T-helper 2 cell treated with Interferon-gamma antibody and Interleukin-4, amounts not matched to agents 5 μg/mL and 100 μg/mL, for 36 hours (primary cell): ENCODE data around the gene RASEF.

ENCODE experiments used
- DNase-seq: peaks from one replicate; pipeline ENCODE4 v3.0.0; 2021; ENCODE audit warnings: low spot score
- H3K27ac Mint-ChIP-seq: one replicate; pipeline ENCODE4 v1.8.0; 2021; ENCODE audit warnings: mild to moderate bottlenecking, mixed read lengths
- H3K27me3 Mint-ChIP-seq: one replicate; pipeline ENCODE4 v1.8.0; 2021; ENCODE audit warnings: low read depth, mixed read lengths
- H3K36me3 Mint-ChIP-seq: one replicate; pipeline ENCODE4 v1.8.0; 2021; ENCODE audit warnings: low read depth, mixed read lengths
- H3K4me1 Mint-ChIP-seq: one replicate; pipeline ENCODE4 v1.8.0; 2021; ENCODE audit warnings: low read depth, mixed read lengths
- H3K4me3 Mint-ChIP-seq: one replicate; pipeline ENCODE4 v1.8.0; 2022; ENCODE audit warnings: mild to moderate bottlenecking, moderate library complexity, mixed read lengths
- H3K9me3 Mint-ChIP-seq: one replicate; pipeline ENCODE4 v1.8.0; 2021; ENCODE audit warnings: mixed read lengths

RASEF gene

GRCh38 chr9:83013867-83014605 is 48.9 kb downstream of the RASEF start:
- H3K4me1 Mint-ChIP-seq: peaks cover 2% of the 10 kb centered on the region
- H3K9me3 Mint-ChIP-seq: no peaks in the 10 kb centered on the region
- no peaks in the 10 kb centered on the region for H3K36me3 Mint-ChIP-seq
- DNase-seq: no peak
- H3K27ac Mint-ChIP-seq: no peak overlapping the region
- no peak overlapping the region for H3K4me3 Mint-ChIP-seq
- no peaks in the 10 kb centered on the region for H3K27me3 Mint-ChIP-seq

GRCh38 chr9:83012922-83013838 is 49.8 kb downstream of the RASEF start:
- Mint-ChIP-seq H3K27ac (no peak overlapping the region), H3K4me3 (no peak overlapping the region), H3K27me3 (no peaks in the 10 kb centered on the region), H3K9me3 (no peaks in the 10 kb centered on the region), H3K4me1 (peaks cover 2% of the 10 kb centered on the region), H3K36me3 (no peaks in the 10 kb centered on the region)
- no peak for DNase-seq

- Mint-ChIP-seq H3K4me3 (no peak overlapping the region), H3K27me3 (no peaks in the 10 kb centered on the region), H3K36me3 (no peaks in the 10 kb centered on the region), H3K4me1 (peaks cover 2% of the 10 kb centered on the region), H3K27ac (no peak overlapping the region), H3K9me3 (no peaks in the 10 kb centered on the region)
- no peak for DNase-seq
These were observed 50.6 kb downstream of the RASEF start for GRCh38 chr9:83012168-83012921.

GRCh38 chr9:83011611-83012010 is 51.3 kb downstream of the RASEF start:
- H3K27ac Mint-ChIP-seq: no peak overlapping the region

GRCh38 chr9:83007521-83008300 is 55.2 kb downstream of the RASEF start:
- no peak for DNase-seq
- Mint-ChIP-seq H3K4me1 (peaks cover 2% of the 10 kb centered on the region), H3K4me3 (no peak overlapping the region), H3K36me3 (no peaks in the 10 kb centered on the region), H3K9me3 (no peaks in the 10 kb centered on the region), H3K27ac (no peak overlapping the region), H3K27me3 (no peaks in the 10 kb centered on the region)

More at GRCh38 chr9:83011611-83012010, 51.3 kb downstream of the RASEF start:
- Mint-ChIP-seq H3K9me3 (no peaks in the 10 kb centered on the region), H3K4me3 (no peak overlapping the region), H3K4me1 (peaks cover 2% of the 10 kb centered on the region), H3K27me3 (no peaks in the 10 kb centered on the region), H3K36me3 (no peaks in the 10 kb centered on the region)
- DNase-seq: no peak

- Mint-ChIP-seq H3K4me1 (no peaks in the 10 kb centered on the region), H3K27me3 (no peaks in the 10 kb centered on the region), H3K9me3 (no peaks in the 10 kb centered on the region), H3K4me3 (no peak overlapping the region), H3K27ac (no peak overlapping the region), H3K36me3 (no peaks in the 10 kb centered on the region)
- DNase-seq: no peak
These were observed 56.6 kb downstream of the RASEF start for GRCh38 chr9:83006378-83006777.

- no peaks in the 10 kb centered on the region for H3K4me1 Mint-ChIP-seq
- H3K27ac Mint-ChIP-seq: no peak overlapping the region
- no peaks in the 10 kb centered on the region for H3K9me3 Mint-ChIP-seq
- H3K4me3 Mint-ChIP-seq: no peak overlapping the region
- H3K27me3 Mint-ChIP-seq: no peaks in the 10 kb centered on the region
- H3K36me3 Mint-ChIP-seq: no peaks in the 10 kb centered on the region
- DNase-seq: no peak
These were observed 57.0 kb downstream of the RASEF start for GRCh38 chr9:83005963-83006362.

- Mint-ChIP-seq H3K27me3 (no peaks in the 10 kb centered on the region), H3K9me3 (no peaks in the 10 kb centered on the region), H3K4me1 (no peaks in the 10 kb centered on the region), H3K4me3 (no peak overlapping the region), H3K36me3 (no peaks in the 10 kb centered on the region), H3K27ac (no peak overlapping the region)
- no peak for DNase-seq
These were observed 57.6 kb downstream of the RASEF start for GRCh38 chr9:83005361-83005760.

- H3K27ac Mint-ChIP-seq: no peak overlapping the region
- H3K36me3 Mint-ChIP-seq: no peaks in the 10 kb centered on the region
- H3K9me3 Mint-ChIP-seq: no peaks in the 10 kb centered on the region
- no peak for DNase-seq
- H3K4me1 Mint-ChIP-seq: no peaks in the 10 kb centered on the region
- H3K4me3 Mint-ChIP-seq: no peak overlapping the region
- no peaks in the 10 kb centered on the region for H3K27me3 Mint-ChIP-seq
These were observed 60.6 kb downstream of the RASEF start for GRCh38 chr9:83002329-83002728.

GRCh38 chr9:83000765-83001164 is 62.2 kb downstream of the RASEF start:
- Mint-ChIP-seq H3K27me3 (no peaks in the 10 kb centered on the region), H3K36me3 (no peaks in the 10 kb centered on the region), H3K27ac (no peak overlapping the region), H3K4me3 (no peak overlapping the region), H3K4me1 (no peaks in the 10 kb centered on the region), H3K9me3 (no peaks in the 10 kb centered on the region)
- no peak for DNase-seq

GRCh38 chr9:82998409-82998808 is 64.5 kb downstream of the RASEF start:
- no peaks in the 10 kb centered on the region for H3K9me3 Mint-ChIP-seq
- peaks cover 1% of the 10 kb centered on the region for H3K4me1 Mint-ChIP-seq
- no peaks in the 10 kb centered on the region for H3K27me3 Mint-ChIP-seq
- H3K4me3 Mint-ChIP-seq: no peak overlapping the region
- H3K36me3 Mint-ChIP-seq: no peaks in the 10 kb centered on the region
- H3K27ac Mint-ChIP-seq: no peak overlapping the region
- no peak for DNase-seq

GRCh38 chr9:82997476-82998140 is 65.3 kb downstream of the RASEF start:
- H3K36me3 Mint-ChIP-seq: no peaks in the 10 kb centered on the region
- no peak overlapping the region for H3K4me3 Mint-ChIP-seq
- no peak overlapping the region for H3K27ac Mint-ChIP-seq
- H3K4me1 Mint-ChIP-seq: peaks cover 1% of the 10 kb centered on the region
- H3K27me3 Mint-ChIP-seq: no peaks in the 10 kb centered on the region
- no peak for DNase-seq
- H3K9me3 Mint-ChIP-seq: no peaks in the 10 kb centered on the region

- Mint-ChIP-seq H3K4me3 (no peak overlapping the region), H3K9me3 (no peaks in the 10 kb centered on the region), H3K4me1 (peaks cover 1% of the 10 kb centered on the region)
These were observed 66.0 kb downstream of the RASEF start for GRCh38 chr9:82996941-82997340.

More at GRCh38 chr9:82996941-82997340, 66.0 kb downstream of the RASEF start:
- Mint-ChIP-seq H3K27me3 (no peaks in the 10 kb centered on the region), H3K36me3 (no peaks in the 10 kb centered on the region), H3K27ac (no peak overlapping the region)
- no peak for DNase-seq
